ENCODE data around the gene GRAP2.

- TF ChIP-seq CTCF (IDR thresholded peaks at IDR 0.05; ENCODE audit: low read depth, low read length) (no peak), POLR2A (IDR thresholded peaks at IDR 0.05; ENCODE audit: extremely low read depth, insufficient read length) (no peak)
Measured at GRCh38 chr22:39989633-39990032, 88.7 kb downstream of the GRAP2 start.
